Activated CD4-positive, alpha-beta T cell treated with anti-CD3 and anti-CD28 coated beads, Interleukin-2, Interleukin-6, amounts not matched to agents 100 ng/mL and 50 ng/mL, durations not matched to agents 16 hours and 8 hours (primary cell): ENCODE data around the gene CD6.

ENCODE experiments used
- DNase-seq: peaks from one replicate; pipeline ENCODE4 v3.0.0-alpha.2; 2020

The CD6 gene

DNA sequence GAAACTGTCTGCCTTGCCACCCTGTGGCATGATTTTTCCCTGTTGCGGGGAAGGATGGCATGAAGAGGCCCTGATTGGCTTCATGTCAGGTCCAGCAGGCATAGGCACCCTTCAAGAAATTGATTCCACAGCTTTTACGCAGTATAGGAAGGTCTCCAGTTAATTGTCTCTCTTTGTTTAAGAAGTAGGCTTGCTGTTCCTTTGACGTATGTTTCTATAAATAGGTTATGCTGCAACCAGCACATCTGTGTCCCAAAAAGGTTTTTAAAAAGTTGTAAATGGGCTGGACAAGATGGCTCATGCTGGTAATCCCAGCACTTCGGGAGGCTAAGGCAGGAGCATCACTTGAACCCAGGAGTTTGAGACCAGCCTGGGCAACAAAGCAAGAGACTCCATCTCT lies 62.6 kb downstream of the CD6 start:
- DNase-seq, result no peak

DNA sequence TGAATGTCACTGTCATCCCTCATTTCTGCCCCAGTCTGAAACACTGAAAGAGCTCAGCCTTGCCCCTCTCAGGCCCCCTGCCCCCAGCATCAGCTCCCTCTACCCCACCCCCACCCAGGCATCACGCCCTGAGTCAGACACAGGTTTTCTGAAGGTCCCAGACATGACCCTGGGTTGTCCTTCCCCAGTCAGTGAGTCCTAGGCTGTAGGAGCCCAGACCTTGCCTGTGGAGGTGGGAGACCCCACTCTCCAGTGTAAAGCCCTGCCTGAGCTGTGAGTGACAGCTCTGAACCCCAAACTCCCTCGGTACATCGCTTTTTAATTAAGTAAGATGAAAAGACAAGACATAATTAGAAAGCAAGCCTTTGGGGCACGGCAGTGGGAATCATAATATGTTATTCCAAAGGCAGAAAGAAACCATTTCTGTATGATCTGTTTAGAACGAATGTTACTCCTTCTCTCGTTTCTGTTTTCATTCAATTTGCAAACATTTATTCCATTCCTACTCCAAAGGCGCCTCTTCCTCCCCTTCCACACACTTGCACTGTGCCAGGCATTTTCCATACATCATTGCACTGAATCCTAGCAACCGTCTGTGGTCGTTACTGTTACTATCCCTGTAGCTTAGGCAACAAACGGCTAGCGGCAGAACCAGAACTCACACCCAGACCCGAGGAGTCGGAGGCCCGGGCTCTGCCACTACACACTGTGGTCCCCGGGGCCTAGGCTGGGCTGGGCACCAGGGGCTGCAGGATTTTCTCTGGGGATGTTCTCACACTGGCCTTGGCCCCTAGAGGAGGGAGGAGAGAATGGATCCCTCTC lies 63.4 kb downstream of the CD6 start:
- no peak for DNase-seq

DNA sequence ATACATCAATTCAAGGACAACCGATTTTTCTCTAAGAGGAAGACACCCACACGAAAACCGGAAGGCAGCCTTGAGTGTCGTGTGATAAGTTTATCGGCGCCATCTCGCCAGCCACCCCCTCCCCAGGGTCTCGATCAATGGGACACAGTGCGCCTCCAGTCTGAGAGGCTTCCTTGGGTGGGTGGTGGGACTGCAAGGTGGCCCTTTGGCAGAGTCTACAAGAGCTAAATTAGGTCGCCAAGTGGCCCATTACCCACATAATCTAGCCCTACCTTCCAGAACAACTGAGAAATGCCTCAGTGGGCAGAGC lies 64.0 kb downstream of the CD6 start:
- DNase-seq, result no peak

DNA sequence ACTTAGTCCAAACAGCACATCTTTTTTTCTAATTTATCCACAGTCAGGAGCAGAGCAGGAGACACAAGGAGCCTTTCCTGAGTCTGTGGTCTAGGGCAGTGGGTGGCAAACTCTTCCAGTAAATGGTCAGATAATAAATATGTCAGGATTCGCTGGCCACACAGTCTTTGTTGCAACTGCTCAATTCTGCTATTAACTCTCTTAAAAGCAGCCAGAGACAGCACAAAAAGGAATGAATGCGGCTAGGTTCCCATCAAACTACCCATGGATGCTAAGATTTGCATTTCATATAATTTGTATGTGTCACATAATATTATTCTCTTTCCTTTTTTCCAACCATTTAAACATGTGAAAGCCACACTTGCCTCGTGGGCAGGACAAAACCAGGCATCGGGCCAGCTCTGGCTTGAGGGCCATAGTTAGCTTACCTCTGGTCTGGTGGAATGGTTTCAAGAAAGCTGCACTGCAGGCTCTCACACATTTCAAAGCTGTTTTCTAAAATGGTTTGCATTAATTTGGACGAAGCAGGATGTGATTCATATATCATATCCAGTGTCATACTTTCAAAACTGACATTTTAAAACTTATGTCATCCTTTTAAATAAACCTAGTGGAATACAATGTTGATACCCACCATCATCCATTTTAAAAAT lies 66.1 kb downstream of the CD6 start:
- peak; percentile 46 for DNase-seq

DNA sequence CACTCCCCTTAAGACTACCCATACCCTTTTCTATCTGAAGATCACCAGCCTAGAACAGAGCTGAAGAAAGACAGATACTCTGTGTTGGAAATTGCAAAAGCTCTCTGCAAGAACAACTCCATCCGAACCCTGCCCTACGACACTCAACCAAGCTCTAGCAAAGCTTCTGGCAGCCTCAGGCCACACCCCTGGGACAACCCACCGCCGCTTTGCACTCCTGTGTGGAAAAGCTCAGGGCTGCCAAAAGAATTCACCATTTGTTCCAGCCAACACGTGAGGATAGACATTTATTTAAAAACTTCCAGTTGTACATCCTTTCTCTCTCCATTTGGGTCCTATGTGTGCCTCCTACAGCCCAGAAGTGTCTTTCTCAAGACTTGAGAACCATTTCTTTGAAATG lies 68.4 kb downstream of the CD6 start:
- no peak for DNase-seq

DNA sequence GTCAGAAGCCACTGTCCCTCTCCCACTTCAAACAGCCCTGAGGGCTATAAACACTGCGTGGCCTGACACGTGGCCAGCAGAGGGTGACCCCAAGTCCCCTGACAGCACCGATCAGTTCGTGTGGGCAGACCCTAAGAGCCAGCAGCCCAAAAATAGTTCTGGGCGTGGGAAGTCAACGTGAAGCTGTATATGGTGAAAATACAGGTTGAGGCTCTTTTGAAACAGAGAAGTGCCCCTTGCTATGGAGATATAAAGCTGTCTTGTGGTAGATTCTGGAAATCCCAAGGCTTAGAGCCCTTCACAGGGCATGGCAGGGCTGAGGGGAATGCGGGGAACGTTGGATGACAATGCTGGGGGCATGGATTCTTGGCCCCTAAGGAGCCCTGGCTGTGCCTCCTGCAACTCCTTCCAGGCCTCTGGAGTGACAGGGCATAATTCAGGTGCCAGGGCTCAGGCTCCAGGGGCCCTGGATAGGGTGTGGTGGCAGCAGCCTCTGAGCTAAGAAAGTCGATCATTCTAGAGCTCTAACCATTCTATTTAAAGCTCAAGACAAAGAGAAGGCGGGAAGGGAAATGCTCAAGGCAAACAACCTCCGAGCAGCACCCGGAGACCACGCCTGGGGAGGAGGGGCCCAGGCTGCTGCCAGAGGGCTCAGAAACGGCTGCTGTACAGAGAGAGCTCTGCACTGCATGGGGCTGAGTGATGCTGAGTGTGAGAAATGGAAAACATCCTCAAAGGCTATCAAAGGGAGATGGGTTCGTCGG lies 70.5 kb downstream of the CD6 start:
- peak; percentile 92 for DNase-seq

DNA sequence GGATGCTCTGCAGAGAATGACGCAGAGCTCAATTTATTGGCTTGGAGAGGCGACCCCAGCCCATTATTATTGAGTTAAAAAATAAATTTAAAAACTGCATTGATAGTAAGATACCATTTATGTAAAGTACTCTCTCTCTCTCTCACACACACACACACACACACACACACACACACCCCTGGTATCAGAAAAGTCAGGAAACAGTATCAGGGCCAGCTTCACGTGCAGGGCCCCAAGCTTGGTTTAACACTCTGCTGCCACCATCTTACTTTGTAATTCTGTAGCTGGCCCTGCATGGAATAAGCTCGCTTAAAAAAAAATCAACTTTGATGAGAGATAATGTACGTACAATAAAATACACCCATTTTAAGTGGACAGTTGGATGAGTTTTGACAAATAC lies 71.1 kb downstream of the CD6 start:
- no peak for DNase-seq

DNA sequence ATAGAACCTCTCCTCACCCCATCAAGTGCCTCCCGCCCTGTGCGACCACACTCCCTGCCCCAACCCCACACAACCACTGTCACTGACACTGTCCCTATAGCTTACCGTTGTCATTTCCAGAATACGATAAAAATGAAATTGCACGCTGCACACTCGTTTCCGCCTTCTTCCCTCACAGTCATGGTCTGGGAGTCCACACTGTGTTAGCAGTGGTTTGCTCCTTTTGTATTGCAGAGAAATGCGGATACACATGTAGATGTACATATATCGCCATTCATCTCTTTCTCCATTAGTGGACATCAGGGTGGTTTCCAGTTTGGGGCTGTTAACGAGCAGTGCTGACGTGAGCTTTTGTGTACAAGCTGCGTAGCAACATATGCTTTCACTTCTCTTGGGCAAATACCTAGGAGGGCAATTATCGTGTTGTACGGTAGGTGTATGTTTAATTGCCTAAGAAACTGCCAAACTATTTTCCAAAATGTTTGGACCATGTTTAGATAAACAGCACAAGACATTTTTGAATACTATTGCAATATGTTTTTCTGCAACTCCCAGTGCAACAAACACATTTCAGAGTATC lies 71.6 kb downstream of the CD6 start:
- peak; percentile 67 for DNase-seq

DNA sequence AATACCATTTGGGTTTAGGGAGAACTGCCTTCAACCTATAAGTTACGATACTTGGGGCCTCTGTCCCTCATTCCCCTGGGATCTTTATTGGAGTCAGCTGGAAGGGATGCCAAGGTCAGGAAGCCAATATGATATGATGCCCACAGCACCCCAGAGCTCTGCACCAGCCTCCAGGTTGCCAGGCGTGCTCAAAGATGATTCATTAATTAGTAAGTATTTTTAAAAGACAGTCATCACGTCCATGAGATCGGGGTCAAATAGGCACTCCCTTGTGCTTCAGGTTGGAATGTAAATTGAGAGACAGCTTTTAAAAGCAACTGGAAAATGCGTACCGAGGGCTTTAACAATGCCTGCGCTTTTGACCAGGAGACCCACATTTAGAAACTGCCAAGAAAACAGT lies 73.8 kb downstream of the CD6 start:
- no peak for DNase-seq

DNA sequence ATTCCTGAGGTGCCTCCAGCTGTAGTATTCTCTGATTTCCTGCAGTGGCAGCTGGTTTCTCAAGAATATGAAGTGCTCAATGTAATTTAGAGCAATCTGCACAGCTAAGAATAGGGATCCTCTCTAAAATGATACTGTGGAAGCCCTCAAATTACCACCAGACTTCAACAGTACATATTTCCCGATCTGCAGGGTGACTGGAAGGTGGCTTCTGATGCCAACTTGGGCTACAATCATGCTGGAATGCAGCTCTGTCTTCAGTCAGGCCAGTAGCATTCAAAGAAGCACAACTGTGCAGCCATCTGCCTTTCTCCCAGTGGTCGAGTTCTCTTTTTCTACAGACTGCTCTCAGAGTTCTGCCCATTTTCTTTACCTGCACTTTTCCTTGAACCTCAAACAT lies 75.4 kb downstream of the CD6 start:
- DNase-seq, result no peak

DNA sequence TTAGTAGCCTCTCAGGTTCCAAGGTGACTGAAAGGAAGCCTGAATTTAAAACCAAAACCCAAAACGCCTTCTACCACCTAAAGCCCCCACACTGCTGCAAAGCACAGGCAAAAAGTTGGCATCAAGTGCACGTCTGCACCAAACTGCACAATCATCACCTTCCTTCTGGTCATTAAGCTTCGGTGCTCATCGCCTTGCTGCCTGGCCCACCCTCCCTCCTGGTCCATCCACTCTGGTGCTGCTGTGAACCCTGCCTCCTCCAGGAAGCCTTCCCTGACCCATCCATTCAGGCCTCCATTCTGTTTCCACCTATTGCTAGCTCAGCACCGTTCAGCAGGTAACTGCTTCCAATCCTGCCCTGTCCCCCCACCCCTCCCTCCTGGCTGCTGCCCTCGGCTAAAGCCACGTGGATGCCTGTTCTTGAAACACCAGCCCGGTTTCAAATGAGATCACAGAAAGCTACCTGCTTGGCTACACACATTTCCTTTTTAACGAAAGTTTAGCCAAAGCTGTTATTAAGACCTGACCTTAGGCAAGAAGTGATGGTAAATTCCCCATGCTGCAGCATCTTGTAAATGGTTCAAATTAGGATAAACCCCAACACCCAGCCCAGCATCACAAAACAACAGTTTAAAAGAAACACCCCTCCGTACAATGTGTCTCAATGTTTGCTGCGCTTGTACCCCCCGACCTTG lies 77.0 kb downstream of the CD6 start:
- DNase-seq, result no peak

DNA sequence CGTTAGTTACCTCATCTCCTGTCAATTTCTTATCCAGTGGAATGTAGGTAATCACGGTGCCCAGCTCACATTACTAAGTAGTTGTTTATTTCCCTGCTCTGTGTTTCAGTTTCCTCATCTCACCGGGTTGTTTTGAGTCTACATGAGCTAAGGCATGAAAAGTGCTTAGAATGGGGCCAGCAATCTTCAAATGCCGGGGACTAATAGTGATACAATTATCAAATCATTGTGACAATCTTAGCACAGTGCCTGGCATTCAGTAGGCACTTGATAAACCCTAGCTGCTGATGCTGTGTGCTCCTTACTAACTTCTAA lies 77.5 kb downstream of the CD6 start:
- DNase-seq, result no peak

DNA sequence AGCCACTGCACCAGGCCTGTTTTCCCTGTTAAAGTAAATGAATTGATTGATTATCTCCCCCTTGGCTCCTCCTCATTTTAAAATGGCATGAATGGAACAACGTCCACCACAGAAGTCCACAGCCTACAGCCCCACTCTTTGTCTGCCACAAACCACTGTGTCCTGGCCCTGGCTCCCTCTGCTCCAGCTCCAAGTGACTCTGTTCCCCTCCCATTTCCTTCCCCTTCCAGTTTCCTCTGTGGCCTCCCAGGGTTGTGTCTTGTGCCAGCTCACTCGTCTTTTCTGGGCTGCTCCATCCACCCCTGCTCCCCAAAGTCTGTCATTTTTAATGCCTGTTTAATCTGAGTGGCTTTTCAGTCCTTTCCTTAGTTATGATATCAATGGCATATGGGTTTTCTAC lies 78.4 kb downstream of the CD6 start:
- DNase-seq, result no peak

DNA sequence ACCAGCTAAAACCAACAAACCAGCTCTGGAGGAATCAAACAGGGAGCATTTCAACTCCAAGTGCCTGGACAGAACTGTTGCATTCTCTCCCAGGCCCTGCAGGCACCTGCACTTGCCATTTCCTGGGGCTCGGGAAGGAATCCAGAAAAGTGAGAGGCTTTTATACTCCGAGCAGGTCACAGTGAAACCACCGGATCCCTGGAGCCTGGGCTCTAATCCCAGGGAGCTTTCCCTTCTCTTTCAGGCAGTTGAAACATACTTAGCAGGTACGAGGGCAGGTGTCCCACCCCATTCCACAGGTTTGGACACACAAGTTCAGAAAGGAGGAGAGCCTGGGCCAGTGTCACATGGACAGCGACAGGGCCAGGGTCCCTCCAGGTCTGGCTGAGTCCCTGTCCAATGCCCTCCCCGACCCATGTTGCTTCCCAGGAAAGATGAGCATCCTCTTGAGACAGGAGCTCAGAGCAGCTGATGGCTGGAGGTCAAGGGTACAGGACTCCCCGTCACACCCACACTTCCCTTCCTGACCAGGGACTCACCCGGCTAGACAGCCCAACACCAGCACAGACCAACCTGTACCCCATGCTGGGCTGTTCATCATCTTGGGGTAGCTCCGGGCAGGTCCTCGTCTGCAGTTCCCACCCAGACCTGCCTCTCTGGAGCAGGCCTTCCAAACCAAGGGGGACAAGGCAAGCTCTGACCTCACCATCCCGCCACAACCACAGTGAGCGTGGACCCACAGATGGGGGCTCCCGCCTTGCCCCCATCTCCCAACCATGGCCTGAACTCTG lies 80.9 kb downstream of the CD6 start:
- DNase-seq, result no peak

DNA sequence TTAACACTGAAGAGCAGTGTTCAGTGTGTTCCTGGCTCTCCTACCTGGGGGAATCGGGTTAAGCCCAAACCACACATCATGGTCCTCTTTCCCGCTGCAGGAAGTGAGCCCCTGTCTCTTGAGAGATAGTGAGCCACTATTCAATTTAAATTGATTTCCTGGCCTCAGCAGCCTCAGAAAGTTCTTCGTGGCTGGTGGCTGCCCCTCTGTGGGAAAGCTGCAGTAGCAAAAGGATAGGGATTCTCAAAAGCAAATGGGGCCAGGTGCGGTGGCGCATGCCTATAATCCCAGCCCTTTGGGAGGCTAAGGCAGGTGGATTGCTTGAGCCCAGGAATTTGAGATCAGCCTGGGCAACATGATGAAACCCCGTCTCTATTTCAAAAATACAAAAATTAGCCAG lies 81.7 kb downstream of the CD6 start:
- no peak for DNase-seq

DNA sequence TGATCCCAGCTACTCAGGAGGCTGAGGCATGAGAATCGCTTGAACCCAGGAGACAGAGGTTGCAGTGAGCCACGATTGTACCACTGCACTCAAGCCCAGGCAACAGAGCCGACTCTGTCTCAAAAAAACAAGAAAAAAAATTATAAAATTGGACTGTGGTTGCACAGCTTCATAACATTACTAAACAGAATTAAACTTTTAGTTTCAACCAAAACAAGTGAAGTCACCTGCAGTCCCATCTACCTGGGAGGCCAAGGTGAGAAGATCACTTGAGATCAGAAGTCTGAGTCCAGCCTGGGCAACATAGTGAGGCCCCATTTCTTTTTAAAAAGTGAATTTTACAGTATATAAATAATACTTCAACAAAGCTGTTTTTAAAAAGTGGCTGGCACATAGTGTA lies 83.0 kb downstream of the CD6 start:
- DNase-seq, result peak; percentile 41

DNA sequence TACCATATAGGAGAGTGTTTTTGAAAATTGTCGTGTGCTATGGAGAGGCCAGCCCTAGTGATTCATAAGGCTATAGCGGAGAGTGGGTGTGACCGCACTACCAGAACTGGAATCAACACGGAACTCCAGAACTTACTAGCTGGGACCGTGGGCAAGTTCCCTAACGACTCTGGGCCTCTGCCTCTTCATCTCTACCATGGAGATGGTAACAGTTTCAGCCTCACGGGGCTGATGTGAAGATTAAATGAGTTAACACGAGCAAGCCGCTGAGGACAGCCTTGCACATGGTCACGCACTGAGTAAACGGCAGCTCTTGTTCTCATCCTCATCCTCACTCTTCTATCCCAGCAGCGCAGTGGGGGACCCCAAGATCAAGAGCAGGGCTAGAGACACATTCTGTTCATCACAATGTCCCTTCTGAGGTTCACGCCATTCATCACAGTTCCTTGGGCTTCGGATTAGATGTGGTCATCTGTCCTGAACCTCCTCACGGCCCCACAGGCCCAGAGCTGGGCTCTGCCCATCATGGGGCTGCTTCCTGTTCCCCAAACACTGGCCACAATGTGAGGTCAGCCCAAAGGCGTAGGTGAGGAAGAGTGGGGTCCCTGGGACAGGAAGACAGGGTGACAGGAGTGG lies 83.6 kb downstream of the CD6 start:
- peak; percentile 87 for DNase-seq

DNA sequence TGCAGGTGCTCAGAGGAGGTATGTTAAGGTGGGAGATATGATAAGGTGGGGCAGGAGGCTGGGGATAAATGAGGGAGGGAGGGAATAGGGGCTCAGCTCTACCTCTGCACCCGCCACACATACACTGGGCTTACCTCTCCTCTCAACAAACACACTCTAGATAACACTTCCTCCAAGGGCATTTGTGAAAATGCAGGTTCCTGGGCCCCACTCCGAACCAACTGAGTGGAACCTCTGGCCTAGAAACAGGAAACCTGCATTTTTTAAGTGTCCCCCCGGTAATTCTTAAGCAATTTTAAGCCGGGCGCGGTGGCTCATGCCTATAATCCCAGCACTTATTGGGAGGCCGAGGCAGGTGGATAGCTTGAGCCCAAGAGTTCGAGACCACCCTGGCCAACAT lies 84.3 kb downstream of the CD6 start:
- DNase-seq, result no peak

DNA sequence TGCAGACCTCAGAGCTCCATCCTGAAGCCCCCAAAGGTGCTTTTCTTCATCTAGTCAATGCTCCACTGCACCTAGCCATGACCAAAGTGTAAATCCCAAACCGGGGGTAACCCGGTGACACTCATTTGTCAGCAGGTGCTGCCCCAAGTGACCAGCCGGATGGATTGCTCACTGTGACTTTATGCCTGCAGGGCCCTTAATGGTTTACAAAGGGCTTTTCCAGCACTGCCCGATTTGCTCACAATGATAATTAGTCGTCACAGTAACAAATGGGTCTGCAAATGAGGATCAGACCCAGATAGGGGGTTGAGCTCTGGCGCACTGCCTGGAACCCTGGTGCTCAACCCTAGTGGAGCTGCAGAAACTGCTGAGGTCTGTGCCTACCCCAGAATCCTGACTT lies 85.1 kb downstream of the CD6 start:
- no peak for DNase-seq

DNA sequence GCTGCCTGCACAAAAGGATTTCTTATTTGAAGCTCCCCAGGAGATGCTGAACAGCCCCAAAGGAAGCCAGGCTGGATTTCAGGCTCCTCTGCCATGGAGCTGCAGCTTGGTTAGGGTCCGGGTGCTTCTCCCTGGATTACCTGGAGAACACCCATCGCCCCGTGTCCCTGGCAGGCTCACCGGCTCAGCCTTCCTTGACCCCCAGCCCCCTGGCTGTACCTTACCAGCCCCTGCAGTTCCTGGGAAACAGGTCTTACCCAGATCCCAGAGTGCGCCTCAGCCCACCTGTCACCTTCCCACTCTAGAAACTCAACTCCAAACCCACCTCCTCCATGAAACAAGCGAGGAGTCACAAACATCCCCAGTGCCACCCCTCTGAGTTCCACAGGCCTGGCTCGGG lies 85.5 kb downstream of the CD6 start:
- no peak for DNase-seq

DNA sequence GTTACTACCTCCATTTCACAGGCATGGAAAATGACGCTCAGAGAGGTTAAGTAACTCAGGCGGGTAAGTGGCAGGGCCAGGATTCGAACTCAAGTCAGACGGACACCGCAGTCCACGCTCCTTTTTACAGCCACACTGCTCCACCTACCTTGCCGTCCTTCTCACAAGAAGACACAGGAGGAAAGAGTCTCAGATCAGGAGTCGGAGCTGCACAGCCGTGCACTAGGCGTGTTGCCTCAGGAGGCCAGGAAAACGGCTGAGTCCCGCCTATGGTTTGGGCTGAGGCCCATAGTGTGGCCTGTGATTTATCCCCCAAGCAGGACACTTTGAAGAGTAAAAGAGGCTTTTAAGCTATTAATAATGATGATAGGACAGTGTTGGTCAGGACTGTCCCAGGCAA lies 86.1 kb downstream of the CD6 start:
- DNase-seq, result no peak
